ENCODE results near the gene DOP1B.

The DOP1B gene

GRCh38 chr21:36205962-36206361 lies 49.3 kb downstream of the DOP1B start:
- DNase-seq, result no peak

Measured in activated naive CD4-positive, alpha-beta T cell treated with anti-CD3 and anti-CD28 coated beads, Interleukin-2, amount 50 U/mL, for 16 hours (primary cell).